Bronchial smooth muscle cell (primary cell): ENCODE results near the gene POLDIP2. TPM values are rescaled to one million over a fixed set of nuclear protein-coding genes. Genes with fewer than 3 reads are reported as not detected.

Experiments used
- total RNA-seq: library from RNA; depleted of rRNA; stranded (reverse); fragments of >200 nt; gene quantifications from 2 replicates; pipeline ENCODE4 v1.2.1, GENCODE V29; 2014

The POLDIP2 gene
- 47.1 and 62.3 TPM in 2 replicates for total RNA-seq

GRCh38 chr17:28357061-28357900 lies at the start of gene POLDIP2:
Gene POLDIP2 (minus strand): TSS chr17:28357527. CDS start chr17:28357448, 79 bp downstream.

GRCh38 chr17:28405632-28406472 lies 48.5 kb upstream of the POLDIP2 start, which contains the start of gene SLC46A1:
Gene SLC46A1 (minus strand): TSS chr17:28406212. CDS start chr17:28406114, 98 bp downstream.

DNA sequence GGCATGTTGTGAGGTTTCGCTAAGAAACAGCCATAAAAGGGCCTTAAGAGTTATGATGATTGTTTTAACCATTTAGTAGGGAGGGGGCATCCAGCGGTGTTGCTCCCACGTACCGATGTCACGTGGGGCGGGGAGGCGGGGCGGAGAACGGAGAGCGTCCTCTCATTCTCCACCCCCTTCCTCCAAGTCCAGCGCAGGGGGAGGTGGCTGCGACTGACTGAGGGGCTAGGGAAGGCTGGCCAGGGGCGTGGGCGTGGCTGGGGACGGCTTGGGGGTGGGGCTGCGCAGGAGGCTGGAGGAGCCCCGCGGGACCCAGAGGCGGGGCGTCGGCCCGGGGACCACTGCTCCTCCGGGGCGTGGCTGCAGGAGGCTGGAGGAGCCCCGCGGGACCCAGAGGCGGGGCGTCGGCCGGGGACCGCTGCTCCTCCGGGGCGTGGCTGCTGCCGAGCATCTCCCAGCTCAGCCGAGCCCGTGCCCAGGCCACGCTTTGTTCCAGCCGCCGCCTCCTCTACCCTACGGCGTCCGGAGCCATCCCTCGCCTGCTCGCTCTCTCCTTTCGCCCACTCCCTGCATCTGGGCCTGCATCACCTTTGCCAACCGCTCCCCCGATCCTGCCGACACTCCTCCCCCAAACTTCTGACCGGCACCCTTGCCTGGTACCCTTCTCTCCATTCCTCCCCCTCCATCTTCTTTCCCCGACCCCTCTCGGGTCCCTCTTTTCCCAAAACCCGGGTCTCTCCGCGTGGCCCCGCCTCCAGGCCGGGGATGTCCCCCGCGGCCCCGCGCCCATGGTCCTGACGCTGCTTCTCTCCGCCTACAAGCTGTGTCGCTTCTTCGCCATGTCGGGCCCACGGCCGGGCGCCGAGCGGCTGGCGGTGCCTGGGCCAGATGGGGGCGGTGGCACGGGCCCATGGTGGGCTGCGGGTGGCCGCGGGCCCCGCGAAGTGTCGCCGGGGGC lies 14.2 kb upstream of the POLDIP2 start, which contains the start of gene SARM1:
SARM1 (plus strand) TSS at position 450 of the 958 bp plus-strand sequence; CDS start at position 789, 339 bp downstream.

DNA sequence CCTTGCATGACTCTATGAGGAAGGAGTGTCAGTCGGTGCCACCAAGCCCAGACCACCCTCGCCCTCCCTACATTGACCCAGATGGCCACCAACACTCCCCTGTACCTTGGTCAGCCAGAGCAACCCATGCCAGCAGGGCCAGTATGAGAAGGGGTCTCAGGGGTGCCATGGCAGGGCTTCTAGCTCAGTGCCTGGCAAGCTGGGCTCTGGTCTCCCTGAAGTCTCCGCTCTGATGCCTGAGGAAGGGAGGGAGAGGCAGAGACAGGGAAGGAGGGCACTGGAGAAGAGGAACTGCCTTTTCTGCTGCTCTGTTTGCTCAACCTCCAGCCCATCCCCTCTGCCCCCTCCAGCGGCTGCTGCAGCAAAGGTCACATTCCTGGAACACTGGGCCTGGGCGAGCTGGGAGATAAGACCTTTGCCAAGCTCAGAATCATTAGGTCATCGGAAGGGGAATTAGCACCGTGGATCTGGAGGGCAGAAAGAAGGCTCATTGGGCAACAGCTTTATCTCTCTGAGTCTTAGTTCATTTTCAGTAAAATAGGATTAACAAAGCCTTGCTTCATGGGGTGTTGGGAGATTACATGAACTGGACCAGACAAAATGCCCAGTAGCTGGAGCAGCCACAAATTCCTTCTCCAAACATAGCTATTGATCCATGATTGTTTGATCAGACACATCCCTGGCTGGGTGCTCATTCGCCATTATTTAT lies 12.9 kb upstream of the POLDIP2 start, which contains the start of gene VTN:
VTN (minus strand) TSS at position 273 of the 709 bp plus-strand sequence; CDS start at position 169, 104 bp downstream.

DNA sequence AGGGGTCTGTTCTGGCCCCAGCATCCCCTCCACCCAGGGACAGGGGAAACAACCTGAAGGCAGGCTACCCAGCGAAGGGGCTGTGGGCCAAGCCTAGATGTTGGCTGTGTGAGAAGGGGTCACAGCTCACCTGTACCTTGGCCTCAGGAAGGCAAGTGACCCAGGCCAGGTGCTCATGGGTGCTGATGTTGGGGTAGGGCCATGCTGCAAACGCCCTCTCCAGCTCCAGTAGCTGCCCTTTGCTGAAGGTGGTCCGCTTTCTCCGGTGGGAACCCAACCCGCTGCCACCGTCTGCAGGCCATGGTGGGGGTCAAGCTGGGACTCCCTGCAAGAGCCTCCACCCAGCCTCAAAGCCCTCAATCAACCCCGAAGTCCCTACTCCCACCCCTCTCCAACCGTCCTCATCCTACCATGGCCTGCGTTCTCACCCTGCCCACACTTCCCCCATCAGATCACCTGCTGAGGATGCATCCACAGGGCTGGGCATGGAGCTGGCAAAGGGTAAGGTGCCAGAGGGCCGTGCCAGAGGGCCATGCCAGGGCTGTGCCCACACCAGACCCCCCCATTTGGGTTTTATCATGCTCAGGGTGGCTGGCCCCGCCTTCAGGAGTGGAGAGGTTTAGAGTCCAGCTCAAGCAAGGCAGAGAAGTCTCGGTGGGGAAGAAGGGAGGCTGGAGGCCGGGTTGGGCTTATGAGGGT lies 7.5 kb upstream of the POLDIP2 start, which contains the start of gene SEBOX:
SEBOX (minus strand) TSS at position 535 of the 699 bp plus-strand sequence; CDS start at position 487, 48 bp downstream.

DNA sequence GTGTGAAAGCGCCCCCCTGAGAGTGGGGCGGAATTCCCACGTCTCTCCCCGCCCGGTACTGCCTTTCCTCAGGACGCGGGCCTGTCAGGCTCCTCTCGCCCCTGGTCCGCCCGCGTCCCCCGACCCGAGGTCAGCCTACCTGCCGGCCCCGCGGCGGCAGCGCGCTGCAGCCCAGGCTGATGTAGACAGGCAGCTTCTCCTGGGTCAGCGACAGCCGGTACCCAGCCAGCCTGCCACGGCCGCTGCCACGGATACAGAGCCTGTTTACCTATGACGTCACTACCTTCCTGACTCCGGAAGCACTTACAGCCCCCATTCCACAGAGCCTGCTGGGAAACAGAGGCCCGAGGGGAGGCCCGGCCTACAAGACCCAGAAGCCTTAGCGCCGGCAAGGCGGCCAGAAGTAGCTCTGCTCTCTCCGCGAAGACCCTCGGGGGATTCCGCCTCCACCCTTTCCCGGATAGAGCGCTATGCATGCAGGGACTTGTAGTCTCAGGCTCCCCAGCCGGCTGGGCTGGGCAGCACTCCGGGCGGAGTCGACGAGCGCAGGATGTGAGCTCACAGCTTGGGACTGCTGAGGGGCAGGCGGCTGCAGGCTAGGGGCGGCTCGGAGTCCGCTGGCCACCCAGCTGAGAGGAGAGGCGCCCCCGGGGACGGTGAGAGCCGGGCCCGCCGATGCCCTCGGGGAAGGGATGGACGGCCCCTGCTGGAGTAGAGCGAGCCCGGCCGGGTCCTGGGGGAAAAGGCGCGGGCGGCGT lies 21.9 kb downstream of the POLDIP2 start, which contains the start of the genes IFT20 and TNFAIP1:
IFT20 (minus strand) TSS at position 272 of the 758 bp plus-strand sequence. CDS start 3,487 bp downstream, outside the sequence.
TNFAIP1 (plus strand) TSS at position 561 of the 758 bp plus-strand sequence. CDS start 3,761 bp downstream, outside the sequence.

GRCh38 chr17:28318759-28319597 lies 38.3 kb downstream of the POLDIP2 start, which contains the start of gene TMEM97:
Gene TMEM97 (plus strand): TSS chr17:28319200. CDS start chr17:28319240, 40 bp downstream.

Other genes with a start within 250 kb of the POLDIP2 start
- 4.3 and 10.1 TPM in 2 replicates for gene TMEM97, start 38.3 kb downstream of the POLDIP2 start, total RNA-seq
- 61.6 and 72.7 TPM in 2 replicates for gene IFT20, start 22.1 kb downstream of the POLDIP2 start, total RNA-seq
- gene TNFAIP1, start 21.8 kb downstream of the POLDIP2 start, total RNA-seq: 13.2 and 16.9 TPM in 2 replicates
- gene SEBOX, start 7.7 kb upstream of the POLDIP2 start, total RNA-seq: not detected in 2 replicates
- gene VTN, start 12.8 kb upstream of the POLDIP2 start, total RNA-seq: 0.09 TPM in 1 of 2 replicates, not detected in the other
- gene SARM1, start 14.2 kb upstream of the POLDIP2 start, total RNA-seq: 3.9 and 7.2 TPM in 2 replicates
- gene SLC46A1, start 48.7 kb upstream of the POLDIP2 start, total RNA-seq: 1.9 and 4.0 TPM in 2 replicates
- gene SLC13A2, start 116.1 kb upstream of the POLDIP2 start, total RNA-seq: not detected in 2 replicates
- gene FOXN1, start 148.8 kb upstream of the POLDIP2 start, total RNA-seq: not detected in 2 replicates
- 22.5 and 23.4 TPM in 2 replicates for gene UNC119, start 195.1 kb upstream of the POLDIP2 start, total RNA-seq
- gene PIGS, start 214.0 kb upstream of the POLDIP2 start, total RNA-seq: 26.6 and 49.2 TPM in 2 replicates
- 35.7 and 53.3 TPM in 2 replicates for gene ALDOC, start 219.4 kb upstream of the POLDIP2 start, total RNA-seq
- gene SPAG5, start 241.5 kb upstream of the POLDIP2 start, total RNA-seq: 2.6 and 7.1 TPM in 2 replicates